Amniotic stem cell (primary cell): ENCODE data around the gene PEA15.

Experiments
- DNase-seq: peaks from one replicate; lab custom pipeline; 2025; lab: John Stamatoyannopoulos, UW

PEA15 gene

GRCh38 chr1:160205242-160206035, at the start of gene PEA15:
Gene PEA15, plus strand, starts transcription at chr1:160205384. Its CDS starts 6,161 bp downstream, at chr1:160211545.
- no peak for DNase-seq

DNA sequence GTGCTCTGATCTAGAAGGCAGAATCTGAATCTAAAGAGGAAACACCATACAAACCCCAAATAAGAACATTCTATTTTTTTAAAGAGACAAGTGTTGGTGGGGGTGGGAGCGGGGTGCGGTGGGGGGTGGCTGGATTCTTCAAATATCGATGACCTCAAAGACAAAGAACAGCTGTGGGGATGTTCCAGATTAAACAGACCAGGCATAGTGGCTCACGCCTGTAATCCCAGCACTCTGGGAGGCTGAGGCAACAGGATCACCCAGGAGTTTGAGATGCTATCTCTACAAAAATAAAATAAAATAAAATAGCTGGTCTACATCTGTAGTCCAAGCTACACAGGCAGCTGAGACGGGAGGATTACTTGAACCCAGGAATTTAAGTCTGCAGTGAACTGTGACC, 48.8 kb upstream of the PEA15 start:
- no peak for DNase-seq

GRCh38 chr1:160157174-160157573, 48.0 kb upstream of the PEA15 start:
- no peak for DNase-seq

GRCh38 chr1:160158031-160158430, 47.2 kb upstream of the PEA15 start:
- no peak for DNase-seq

GRCh38 chr1:160158534-160158933, 46.6 kb upstream of the PEA15 start:
- no peak for DNase-seq

GRCh38 chr1:160159846-160160245, 45.3 kb upstream of the PEA15 start:
- no peak for DNase-seq

DNA sequence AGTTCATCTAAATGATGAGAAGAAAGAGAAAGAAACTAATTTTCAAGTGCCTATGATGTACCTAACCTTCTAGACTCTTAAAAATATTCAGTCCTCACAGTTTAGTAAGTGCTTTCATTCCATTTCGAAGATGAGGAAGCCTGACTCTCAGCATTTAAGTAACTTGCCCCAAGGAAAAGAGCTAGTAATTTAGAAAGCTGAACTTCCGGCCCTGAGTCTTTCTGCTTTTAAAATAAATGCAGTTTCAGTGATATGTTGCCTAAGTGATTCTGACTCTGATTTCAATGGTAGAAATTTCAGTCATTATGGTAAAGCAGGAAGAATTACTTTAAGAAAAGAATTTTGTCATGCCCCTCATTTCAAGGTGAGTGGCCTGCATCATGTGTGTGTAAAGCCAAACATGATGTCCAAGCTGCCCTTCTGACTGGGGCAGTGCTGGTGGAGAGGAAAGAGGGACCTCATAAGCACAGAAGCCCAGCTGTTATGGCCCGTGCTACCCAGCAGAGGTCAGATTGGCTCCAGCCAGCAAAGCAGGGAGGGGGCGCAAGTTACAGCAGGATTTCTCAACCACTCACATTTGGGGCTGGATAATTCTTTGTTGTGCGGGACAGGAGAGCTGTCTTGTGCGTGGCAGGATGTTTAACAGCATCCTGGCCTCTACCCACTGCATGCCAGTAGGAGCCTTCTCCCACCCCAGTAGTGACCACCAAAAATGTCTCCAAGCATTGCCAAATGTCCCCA, 43.0 kb upstream of the PEA15 start:
- DNase-seq: no peak

DNA sequence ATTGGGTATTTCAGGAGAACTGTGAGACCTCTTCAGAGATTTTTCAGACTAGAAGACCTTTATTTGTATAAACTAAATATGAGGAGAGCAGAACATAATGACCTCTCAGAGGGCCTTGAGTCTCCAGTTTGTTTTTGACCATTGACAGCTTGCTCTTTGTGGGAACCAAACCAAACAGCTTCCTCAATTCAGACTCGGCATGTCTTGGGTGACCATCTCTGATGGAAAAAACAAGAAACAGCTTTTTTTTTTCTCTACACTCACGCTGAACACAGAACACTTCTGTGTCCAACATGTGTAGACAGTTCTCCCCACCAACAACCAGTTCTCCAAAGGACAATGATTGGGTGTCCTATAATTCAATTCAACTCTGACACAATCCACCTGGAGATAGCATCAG, 42.3 kb upstream of the PEA15 start:
- DNase-seq: no peak

DNA sequence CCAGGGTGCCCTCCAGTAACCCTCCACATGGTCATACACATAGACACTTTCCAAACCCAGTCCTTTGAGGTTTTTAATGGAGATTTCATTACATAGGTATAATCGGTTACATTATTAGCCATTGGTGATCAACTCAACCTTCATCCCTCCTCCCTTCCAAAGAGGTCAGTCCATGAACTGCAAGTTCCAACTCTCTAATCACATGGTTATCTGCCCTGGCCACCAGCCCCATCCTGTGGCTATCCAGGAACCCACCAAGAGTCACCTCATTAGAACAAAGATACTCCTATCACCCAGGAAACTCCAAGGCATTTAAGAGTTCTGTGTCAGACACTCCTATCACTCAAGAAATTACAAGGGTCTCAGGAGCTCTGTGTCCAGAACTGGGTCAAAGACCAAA, 41.6 kb upstream of the PEA15 start:
- no peak for DNase-seq

DNA sequence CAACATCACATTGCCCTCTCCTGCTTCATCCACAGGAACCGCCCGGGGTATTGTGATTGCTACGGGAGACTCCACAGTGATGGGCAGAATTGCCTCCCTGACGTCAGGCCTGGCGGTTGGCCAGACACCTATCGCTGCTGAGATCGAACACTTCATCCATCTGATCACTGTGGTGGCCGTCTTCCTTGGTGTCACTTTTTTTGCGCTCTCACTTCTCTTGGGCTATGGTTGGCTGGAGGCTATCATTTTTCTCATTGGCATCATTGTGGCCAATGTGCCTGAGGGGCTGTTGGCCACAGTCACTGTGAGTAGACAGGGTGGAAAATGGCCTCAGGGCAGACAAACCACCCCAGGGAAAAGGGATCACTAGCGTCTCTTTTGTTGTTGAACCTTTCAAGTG, 41.1 kb upstream of the PEA15 start:
- no peak for DNase-seq

DNA sequence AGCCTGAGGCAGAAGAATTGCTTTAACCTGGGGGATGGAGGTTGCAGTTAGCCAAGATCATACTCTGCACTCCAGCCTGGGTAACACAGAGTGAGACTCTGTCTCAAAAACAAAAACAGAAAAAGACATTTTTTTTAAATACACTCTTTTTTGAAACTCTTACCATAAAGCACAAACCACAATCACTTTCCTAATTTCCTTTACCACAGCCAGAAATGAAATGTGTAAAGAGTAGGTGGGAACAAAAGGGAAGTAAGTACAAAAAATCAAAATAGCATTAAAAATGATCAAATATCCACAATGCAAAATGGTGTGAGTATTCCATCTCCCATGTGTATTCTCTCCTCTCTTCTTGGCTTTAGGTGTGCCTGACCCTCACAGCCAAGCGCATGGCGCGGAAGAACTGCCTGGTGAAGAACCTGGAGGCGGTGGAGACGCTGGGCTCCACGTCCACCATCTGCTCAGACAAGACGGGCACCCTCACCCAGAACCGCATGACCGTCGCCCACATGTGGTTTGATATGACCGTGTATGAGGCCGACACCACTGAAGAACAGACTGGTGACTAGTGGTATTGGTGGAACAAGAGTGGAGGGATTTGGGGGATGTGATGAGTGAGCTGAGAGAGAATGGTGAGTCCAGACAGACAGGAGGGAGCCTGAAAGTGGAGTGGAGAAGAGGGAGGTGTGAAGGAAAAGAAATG, 38.9 kb upstream of the PEA15 start:
- DNase-seq: no peak

- DNase-seq: no peak
Observed at GRCh38 chr1:160167056-160167455, 38.1 kb upstream of the PEA15 start.

- no peak for DNase-seq
Observed at GRCh38 chr1:160167580-160167979, 37.6 kb upstream of the PEA15 start.

DNA sequence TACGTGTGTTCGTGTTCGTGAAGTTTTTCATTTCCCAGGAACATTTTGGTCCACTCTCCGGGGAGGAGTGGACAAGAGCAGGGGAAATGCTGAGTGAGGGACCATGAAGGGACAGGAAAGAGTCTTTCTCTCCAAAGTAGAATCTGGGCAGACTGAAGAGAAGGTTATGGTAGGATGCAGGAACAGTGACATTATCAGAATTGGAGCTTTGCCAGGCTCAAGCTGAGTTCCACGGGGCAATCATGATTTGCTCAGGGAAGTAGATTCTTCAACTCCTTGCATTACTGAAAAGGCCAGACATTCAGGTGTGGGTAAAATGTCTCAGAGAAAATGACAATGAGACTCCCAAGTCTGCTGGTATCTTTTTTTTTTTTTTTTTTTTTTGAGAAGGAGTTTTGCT, 37.2 kb upstream of the PEA15 start:
- DNase-seq: no peak

GRCh38 chr1:160168609-160169369, 36.4 kb upstream of the PEA15 start:
- DNase-seq: no peak

DNA sequence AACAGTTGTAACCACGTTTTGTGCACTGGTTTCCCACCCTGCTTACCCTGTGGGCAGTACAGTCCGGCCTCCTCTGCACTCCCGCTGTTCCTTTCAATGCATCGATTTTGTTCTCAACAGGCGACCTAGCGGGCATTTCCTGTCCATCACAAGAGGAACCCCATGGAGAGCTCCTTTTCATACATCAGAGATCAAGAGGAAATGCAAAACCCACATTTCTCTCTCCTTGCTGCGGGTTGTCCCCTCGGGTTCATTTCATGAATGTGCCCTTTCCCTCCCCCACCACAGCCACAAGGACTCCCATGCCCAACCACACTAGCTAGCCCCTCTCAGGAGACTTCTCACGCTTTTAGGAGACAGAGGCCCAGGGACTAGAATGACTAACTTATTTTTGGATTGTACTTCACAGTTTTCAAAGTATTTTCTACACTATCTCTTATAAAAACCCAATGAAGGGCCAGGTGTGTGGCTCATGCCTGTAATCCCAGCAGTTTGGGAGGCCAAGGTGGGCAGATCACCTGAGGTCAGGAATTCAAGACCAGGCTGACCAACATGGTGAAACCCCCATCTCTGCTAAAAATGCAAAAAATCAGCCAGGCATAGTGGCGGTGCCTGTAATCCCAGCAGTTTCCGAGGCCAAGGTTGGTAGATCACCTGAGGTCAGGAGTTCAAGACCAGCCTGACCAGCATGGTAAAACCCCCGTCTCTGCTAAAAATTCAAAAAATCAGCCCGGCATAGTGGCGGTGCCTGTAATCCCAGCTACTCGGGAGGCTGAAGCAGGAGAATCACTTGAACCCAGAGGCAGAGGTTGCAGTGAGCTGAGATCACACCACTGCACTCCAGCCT, 35.4 kb upstream of the PEA15 start:
- DNase-seq: no peak

DNA sequence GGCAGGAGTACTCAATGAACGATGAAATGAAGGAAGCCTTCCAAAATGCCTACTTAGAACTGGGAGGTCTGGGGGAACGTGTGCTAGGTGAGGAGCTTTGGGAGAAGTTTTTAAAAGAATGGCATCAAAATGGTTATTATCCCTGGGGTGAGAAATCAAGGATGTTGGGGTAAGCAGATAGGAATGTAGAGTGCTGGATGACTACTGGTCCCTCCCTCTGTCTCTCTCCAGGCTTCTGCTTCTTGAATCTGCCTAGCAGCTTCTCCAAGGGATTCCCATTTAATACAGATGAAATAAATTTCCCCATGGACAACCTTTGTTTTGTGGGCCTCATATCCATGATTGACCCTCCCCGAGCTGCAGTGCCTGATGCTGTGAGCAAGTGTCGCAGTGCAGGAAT, 33.8 kb upstream of the PEA15 start:
- no peak for DNase-seq

DNA sequence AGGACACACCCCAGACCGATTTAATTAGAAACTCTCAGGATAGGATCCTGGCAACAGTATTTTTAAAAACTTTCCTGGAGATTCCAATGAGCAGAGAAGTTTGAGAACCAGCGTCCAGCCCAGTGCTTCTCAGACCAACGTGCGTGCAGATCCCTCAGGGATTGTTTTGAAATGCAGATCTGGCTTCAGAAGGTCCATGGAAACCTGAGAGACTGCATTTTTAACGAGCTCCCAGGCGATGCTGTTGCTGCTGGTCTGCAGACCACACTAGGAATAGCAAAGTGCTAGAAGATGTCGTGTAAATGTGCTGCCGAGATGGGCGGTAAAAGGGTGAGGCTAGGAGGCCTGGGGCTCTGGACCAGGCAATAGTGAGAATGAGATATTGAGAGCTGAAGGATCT, 33.2 kb upstream of the PEA15 start:
- DNase-seq: no peak

DNA sequence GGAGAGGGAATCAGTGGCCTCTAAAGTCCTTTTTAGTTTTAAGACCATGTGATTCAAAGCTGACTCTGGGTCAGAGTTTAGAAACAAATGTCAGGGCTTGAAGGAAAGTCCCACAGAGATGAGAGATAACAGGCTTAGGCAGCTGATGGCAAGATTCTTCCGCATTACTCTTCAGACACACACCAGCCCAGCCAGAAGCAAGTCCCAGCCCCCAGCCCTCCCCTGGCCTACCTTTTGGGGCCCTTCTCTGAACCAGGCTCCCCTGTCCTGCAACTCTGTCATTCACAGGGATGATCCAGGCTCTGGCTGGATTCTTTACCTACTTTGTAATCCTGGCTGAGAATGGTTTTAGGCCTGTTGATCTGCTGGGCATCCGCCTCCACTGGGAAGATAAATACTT, 28.0 kb upstream of the PEA15 start:
- no peak for DNase-seq

GRCh38 chr1:160177667-160178066, 27.5 kb upstream of the PEA15 start:
- DNase-seq: no peak

DNA sequence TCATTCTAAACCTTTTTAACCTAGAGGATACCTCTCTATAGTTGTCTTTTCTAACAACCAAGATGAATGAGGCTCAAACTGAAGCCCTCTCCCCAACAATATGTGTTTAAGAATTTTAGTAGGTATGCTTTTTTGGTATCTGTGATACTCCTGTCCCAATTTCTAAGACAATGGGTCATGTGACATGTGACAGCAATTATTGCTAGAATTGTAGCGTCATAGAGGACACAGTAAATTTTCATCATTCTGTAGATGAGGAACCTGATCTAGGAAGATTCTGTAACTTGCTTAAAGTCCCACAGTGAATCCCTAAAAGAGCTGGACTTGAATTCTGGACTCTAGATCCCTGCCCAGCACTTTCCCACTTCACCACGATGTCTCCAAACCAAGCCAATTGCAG, 26.5 kb upstream of the PEA15 start:
- DNase-seq: no peak
